Measurements from ENCODE around the gene IFI44. TPM values are rescaled to one million over a fixed set of nuclear protein-coding genes. Genes with fewer than 3 reads are reported as not detected.

The IFI44 gene
- total and polyA plus RNA-seq, 9 of the 15 experiments (the other 6 are each of a cell fraction or from before 2014, with no cell fraction given) = 0.11 TPM; not detected in 8

DNA sequence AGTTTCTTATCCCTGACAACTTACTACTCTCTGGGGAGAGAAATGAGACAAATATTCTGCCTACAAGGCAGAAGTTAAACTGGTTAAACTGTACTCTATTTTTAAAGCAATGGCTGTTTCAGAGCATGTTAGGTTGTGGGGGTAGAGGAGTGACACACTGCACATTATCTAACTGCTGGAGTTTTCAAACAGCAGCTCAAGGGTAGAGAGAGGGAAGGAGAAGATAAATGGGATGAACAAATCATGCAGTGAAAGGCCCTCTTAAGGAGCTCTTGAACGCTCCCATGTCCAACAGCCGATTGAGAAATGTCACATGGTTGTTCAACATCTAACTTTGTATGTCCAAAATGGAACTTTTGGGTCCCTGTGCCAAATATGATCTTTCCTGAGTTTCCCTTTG is 43.4 kb upstream of the IFI44 start:
- ChIA-PET POLR2A (interaction anchor here (0.6 kb wide), 1 partner anchor 45 kb away, joined by 3 read pairs; no protein-coding TSS in a partner anchor), CTCF (ENCODE audit: low intra/inter-chr PET ratio) (no interaction called here)
- DNase-seq (ENCODE audit: extremely low read depth in 1 of 4, low spot score in 3 of 4) (no peak), ATAC-seq (no peak), FAIRE-seq (no peak)
- H3K4me1 ChIP-seq (replicated peaks in 1 of 2; ENCODE audit: control insufficient read depth in 2 of 2, insufficient read depth in 2 of 2, low read length in 2 of 2) = no peaks in the 10 kb centered on the region
- no peaks in the 10 kb centered on the region for H4K20me1 ChIP-seq (replicated peaks; ENCODE audit: control insufficient read depth, insufficient read depth, low read length)
- no peaks in the 10 kb centered on the region for H3K27me3 ChIP-seq (ENCODE audit: control insufficient read depth in 2 of 2, insufficient read depth in 2 of 2, low read length in 2 of 2)
- H3K4me3 ChIP-seq = no peak overlapping the region
- intact Hi-C loops (cut with micrococcal nuclease) (loop anchor here (2.0 kb wide), 1 partner anchor 461 kb away; no protein-coding TSS in a partner anchor), in situ Hi-C loops (cut with MboI) (no loop called here)
- H3K9ac ChIP-seq (ENCODE audit: insufficient read depth in 1 of 2, low read depth in 2 of 2, low read length in 2 of 2) = no peak overlapping the region
- no peaks in the 10 kb centered on the region for H3K9me1 ChIP-seq (ENCODE audit: control insufficient read depth, insufficient read depth, low read length)
- H3K79me2 ChIP-seq (ENCODE audit: control insufficient read depth, insufficient read depth, low read length) = no peaks in the 10 kb centered on the region
- H3K4me2 ChIP-seq (ENCODE audit: insufficient read depth, low read length) = no peak overlapping the region
- H3K36me3 ChIP-seq (ENCODE audit: control insufficient read depth, insufficient read depth, low read length) = no peaks in the 10 kb centered on the region
- no TSS peak for BruUV-seq (replicated peaks)
- H2AFZ ChIP-seq (ENCODE audit: low read depth, low read length) = no peak overlapping the region
- H3K9me3 ChIP-seq (replicated peaks; ENCODE audit: control insufficient read depth, insufficient read depth, low read depth, low read length) = no peaks in the 10 kb centered on the region
- TF ChIP-seq DNMT1 (IDR thresholded peaks at IDR 0.05) (no peak), GATA2 (CRISPR knock-in tag; IDR thresholded peaks at IDR 0.05) (no peak), NR3C1 (CRISPR knock-in tag; IDR thresholded peaks at IDR 0.05) (no peak), ELF2 (CRISPR knock-in tag; IDR thresholded peaks at IDR 0.05) (no peak), NFE2L1 (tag; IDR thresholded peaks at IDR 0.05; ENCODE audit: borderline replicate concordance, low read depth) (no peak), ZNF239 (CRISPR knock-in tag; IDR thresholded peaks at IDR 0.05) (no peak), ZNF282 (CRISPR knock-in tag; IDR thresholded peaks at IDR 0.05) (no peak)
- TF ChIP-seq, protein P1, sequence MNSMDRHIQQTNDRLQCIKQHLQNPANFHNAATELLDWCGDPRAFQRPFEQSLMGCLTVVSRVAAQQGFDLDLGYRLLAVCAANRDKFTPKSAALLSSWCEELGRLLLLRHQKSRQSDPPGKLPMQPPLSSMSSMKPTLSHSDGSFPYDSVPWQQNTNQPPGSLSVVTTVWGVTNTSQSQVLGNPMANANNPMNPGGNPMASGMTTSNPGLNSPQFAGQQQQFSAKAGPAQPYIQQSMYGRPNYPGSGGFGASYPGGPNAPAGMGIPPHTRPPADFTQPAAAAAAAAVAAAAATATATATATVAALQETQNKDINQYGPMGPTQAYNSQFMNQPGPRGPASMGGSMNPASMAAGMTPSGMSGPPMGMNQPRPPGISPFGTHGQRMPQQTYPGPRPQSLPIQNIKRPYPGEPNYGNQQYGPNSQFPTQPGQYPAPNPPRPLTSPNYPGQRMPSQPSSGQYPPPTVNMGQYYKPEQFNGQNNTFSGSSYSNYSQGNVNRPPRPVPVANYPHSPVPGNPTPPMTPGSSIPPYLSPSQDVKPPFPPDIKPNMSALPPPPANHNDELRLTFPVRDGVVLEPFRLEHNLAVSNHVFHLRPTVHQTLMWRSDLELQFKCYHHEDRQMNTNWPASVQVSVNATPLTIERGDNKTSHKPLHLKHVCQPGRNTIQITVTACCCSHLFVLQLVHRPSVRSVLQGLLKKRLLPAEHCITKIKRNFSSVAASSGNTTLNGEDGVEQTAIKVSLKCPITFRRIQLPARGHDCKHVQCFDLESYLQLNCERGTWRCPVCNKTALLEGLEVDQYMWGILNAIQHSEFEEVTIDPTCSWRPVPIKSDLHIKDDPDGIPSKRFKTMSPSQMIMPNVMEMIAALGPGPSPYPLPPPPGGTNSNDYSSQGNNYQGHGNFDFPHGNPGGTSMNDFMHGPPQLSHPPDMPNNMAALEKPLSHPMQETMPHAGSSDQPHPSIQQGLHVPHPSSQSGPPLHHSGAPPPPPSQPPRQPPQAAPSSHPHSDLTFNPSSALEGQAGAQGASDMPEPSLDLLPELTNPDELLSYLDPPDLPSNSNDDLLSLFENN (IDR thresholded peaks at IDR 0.05; ENCODE audit: low read depth in 2 of 2, low read length in 2 of 2) = no peak
- TF ChIP-seq, protein P2, sequence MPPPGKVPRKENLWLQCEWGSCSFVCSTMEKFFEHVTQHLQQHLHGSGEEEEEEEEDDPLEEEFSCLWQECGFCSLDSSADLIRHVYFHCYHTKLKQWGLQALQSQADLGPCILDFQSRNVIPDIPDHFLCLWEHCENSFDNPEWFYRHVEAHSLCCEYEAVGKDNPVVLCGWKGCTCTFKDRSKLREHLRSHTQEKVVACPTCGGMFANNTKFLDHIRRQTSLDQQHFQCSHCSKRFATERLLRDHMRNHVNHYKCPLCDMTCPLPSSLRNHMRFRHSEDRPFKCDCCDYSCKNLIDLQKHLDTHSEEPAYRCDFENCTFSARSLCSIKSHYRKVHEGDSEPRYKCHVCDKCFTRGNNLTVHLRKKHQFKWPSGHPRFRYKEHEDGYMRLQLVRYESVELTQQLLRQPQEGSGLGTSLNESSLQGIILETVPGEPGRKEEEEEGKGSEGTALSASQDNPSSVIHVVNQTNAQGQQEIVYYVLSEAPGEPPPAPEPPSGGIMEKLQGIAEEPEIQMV (tag; conservative IDR thresholded peaks at IDR 0.05; ENCODE audit: low read depth) = no peak
- TF ChIP-seq, protein P3, sequence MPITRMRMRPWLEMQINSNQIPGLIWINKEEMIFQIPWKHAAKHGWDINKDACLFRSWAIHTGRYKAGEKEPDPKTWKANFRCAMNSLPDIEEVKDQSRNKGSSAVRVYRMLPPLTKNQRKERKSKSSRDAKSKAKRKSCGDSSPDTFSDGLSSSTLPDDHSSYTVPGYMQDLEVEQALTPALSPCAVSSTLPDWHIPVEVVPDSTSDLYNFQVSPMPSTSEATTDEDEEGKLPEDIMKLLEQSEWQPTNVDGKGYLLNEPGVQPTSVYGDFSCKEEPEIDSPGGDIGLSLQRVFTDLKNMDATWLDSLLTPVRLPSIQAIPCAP (CRISPR knock-in tag; IDR thresholded peaks at IDR 0.05; ENCODE audit: borderline replicate concordance) = no peak
- TF ChIP-seq, protein P4, sequence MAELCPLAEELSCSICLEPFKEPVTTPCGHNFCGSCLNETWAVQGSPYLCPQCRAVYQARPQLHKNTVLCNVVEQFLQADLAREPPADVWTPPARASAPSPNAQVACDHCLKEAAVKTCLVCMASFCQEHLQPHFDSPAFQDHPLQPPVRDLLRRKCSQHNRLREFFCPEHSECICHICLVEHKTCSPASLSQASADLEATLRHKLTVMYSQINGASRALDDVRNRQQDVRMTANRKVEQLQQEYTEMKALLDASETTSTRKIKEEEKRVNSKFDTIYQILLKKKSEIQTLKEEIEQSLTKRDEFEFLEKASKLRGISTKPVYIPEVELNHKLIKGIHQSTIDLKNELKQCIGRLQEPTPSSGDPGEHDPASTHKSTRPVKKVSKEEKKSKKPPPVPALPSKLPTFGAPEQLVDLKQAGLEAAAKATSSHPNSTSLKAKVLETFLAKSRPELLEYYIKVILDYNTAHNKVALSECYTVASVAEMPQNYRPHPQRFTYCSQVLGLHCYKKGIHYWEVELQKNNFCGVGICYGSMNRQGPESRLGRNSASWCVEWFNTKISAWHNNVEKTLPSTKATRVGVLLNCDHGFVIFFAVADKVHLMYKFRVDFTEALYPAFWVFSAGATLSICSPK (IDR thresholded peaks at IDR 0.05; ENCODE audit: borderline replicate concordance) = no peak
- no peak overlapping the region for H3K27ac ChIP-seq (ENCODE audit: extremely low read depth, low read depth, low read length)
- 0% methylated on average over 2 of the region's 2 CpGs for whole genome bisulfite sequencing (ENCODE audit: insufficient coverage, low coverage, missing lambda C conversion rate)

Measured in K562 (cell line).